ENCODE data around the gene ZC3H7B. TPM values are rescaled to one million over a fixed set of nuclear protein-coding genes. Genes with fewer than 3 reads are reported as not detected.
A peak's percentile ranks its signal among the peaks of the same experiment; 100 is the strongest.

The ZC3H7B gene
- total and polyA plus RNA-seq, 7 donors: 13.2 to 43.3 (median 24.3) TPM

GRCh38 chr22:41338614-41339212, 37.4 kb downstream of the ZC3H7B start:
- Histone ChIP-seq H3K27me3 (no peaks in the 10 kb centered on the region), H3K4me1 (no peaks in the 10 kb centered on the region), H3K27ac (no peak overlapping the region), H3K36me3 (peaks cover 15 to 94% (median 30%) of the 10 kb centered on the region in 4 donors), H3K4me3 (no peak overlapping the region), H3K9me3 (no peaks in the 10 kb centered on the region)
- TF ChIP-seq, protein P1, sequence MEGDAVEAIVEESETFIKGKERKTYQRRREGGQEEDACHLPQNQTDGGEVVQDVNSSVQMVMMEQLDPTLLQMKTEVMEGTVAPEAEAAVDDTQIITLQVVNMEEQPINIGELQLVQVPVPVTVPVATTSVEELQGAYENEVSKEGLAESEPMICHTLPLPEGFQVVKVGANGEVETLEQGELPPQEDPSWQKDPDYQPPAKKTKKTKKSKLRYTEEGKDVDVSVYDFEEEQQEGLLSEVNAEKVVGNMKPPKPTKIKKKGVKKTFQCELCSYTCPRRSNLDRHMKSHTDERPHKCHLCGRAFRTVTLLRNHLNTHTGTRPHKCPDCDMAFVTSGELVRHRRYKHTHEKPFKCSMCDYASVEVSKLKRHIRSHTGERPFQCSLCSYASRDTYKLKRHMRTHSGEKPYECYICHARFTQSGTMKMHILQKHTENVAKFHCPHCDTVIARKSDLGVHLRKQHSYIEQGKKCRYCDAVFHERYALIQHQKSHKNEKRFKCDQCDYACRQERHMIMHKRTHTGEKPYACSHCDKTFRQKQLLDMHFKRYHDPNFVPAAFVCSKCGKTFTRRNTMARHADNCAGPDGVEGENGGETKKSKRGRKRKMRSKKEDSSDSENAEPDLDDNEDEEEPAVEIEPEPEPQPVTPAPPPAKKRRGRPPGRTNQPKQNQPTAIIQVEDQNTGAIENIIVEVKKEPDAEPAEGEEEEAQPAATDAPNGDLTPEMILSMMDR (IDR thresholded peaks at IDR 0.05): no peak
- TF ChIP-seq POLR2AphosphoS5 (IDR thresholded peaks at IDR 0.05) (no peak), EP300 (IDR thresholded peaks at IDR 0.05) (no peak), POLR2A (IDR thresholded peaks at IDR 0.05) (no peak)
- intact Hi-C loops (cut with DNase I): no loop called here
- WGBS, 2 donors: 92 to 93% methylated on average over 14 of the region's 14 CpGs
- DNase-seq: no peak

- H3K27ac ChIP-seq: no peak overlapping the region
- TF ChIP-seq POLR2AphosphoS5 (IDR thresholded peaks at IDR 0.05) (no peak), EP300 (IDR thresholded peaks at IDR 0.05) (no peak), POLR2A (IDR thresholded peaks at IDR 0.05) (no peak)
- TF ChIP-seq, protein P1 (IDR thresholded peaks at IDR 0.05): no peak
- H3K9me3 ChIP-seq: no peaks in the 10 kb centered on the region
- intact Hi-C loops (cut with DNase I): no loop called here
- H3K4me1 ChIP-seq: no peaks in the 10 kb centered on the region
- H3K27me3 ChIP-seq: no peaks in the 10 kb centered on the region
- peaks cover 23 to 94% (median 41%) of the 10 kb centered on the region in 4 donors for H3K36me3 ChIP-seq
- WGBS, 2 donors: 94 to 96% methylated on average over 18 of the region's 18 CpGs
- no peak overlapping the region for H3K4me3 ChIP-seq
- peak; percentile 63 for DNase-seq
Observed at GRCh38 chr22:41339823-41340222, 38.5 kb downstream of the ZC3H7B start.

DNA sequence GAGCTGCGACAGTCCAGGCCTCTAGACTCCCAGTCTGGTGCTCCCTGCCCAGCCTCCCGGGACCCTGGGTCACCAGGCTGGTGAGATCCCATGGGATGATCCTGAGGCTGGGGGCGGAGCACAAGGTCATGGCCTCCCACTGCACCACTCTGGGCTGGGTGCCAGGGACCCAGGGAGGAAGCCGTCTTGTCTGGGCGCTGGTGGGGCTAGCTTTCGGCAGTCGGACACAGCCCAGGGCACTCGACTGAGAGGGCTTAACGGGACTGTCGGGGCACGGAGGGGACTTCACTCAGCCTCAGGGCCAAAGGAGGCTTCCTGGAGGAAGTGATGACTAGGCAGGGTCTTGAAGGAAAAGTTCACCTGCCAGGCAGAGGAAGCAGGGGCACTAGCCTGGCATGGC, 39.0 kb downstream of the ZC3H7B start:
- no peak overlapping the region for H3K4me3 ChIP-seq
- no peak for TF ChIP-seq EP300 (IDR thresholded peaks at IDR 0.05)
- TF ChIP-seq POLR2AphosphoS5 (IDR thresholded peaks at IDR 0.05): no peak
- TF ChIP-seq, protein P1 (IDR thresholded peaks at IDR 0.05): no peak
- TF ChIP-seq POLR2A (IDR thresholded peaks at IDR 0.05): no peak
- H3K36me3 ChIP-seq: peaks cover 22 to 95% (median 42%) of the 10 kb centered on the region in 4 donors
- peak; percentile 54 for DNase-seq
- H3K27ac ChIP-seq: no peak overlapping the region
- H3K27me3 ChIP-seq: no peaks in the 10 kb centered on the region
- intact Hi-C loops (cut with DNase I): no loop called here
- H3K9me3 ChIP-seq: no peaks in the 10 kb centered on the region
- 86 to 88% methylated on average over 11 of the region's 11 CpGs for WGBS, 2 donors
- H3K4me1 ChIP-seq: no peaks in the 10 kb centered on the region

DNA sequence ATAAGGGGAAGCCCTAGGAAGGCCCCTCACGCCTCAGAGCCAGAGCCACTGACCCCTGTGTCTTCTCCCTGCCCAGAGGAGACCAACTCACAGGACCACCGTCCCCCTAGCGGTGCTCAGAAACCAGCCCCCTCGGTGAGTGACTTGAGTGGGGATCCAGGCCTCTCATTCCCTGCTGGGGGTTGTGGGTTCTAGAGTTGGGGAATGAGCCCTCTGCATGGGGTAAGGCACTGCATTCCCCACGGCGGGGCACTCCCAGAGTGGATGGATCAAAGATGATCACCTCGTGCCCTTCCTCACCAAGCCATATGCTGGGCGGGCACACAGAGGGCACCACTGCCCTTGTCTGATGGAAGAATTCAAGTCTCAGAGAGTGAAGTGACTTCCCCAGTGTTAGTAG, 39.7 kb downstream of the ZC3H7B start:
- no peak for DNase-seq
- WGBS, 2 donors: 95% methylated on average over 8 of the region's 8 CpGs
- intact Hi-C loops (cut with DNase I): no loop called here
- TF ChIP-seq POLR2A (IDR thresholded peaks at IDR 0.05) (no peak), POLR2AphosphoS5 (IDR thresholded peaks at IDR 0.05) (no peak), EP300 (IDR thresholded peaks at IDR 0.05) (no peak)
- TF ChIP-seq, protein P1 (IDR thresholded peaks at IDR 0.05): no peak
- Histone ChIP-seq H3K4me3 (no peak overlapping the region), H3K4me1 (no peaks in the 10 kb centered on the region), H3K27me3 (no peaks in the 10 kb centered on the region), H3K36me3 (peaks cover 24 to 95% (median 47%) of the 10 kb centered on the region in 4 donors), H3K27ac (no peak overlapping the region), H3K9me3 (no peaks in the 10 kb centered on the region)

GRCh38 chr22:41341990-41342389, 40.7 kb downstream of the ZC3H7B start:
- Histone ChIP-seq H3K9me3 (no peaks in the 10 kb centered on the region), H3K27ac (no peak overlapping the region), H3K4me3 (no peak overlapping the region), H3K36me3 (peaks cover 32 to 95% (median 57%) of the 10 kb centered on the region in 4 donors), H3K4me1 (no peaks in the 10 kb centered on the region), H3K27me3 (no peaks in the 10 kb centered on the region)
- 87 to 92% methylated on average over 3 of the region's 3 CpGs for WGBS, 2 donors
- TF ChIP-seq, protein P1 (IDR thresholded peaks at IDR 0.05): no peak
- TF ChIP-seq POLR2A (IDR thresholded peaks at IDR 0.05) (no peak), POLR2AphosphoS5 (IDR thresholded peaks at IDR 0.05) (no peak), EP300 (IDR thresholded peaks at IDR 0.05) (no peak)
- intact Hi-C loops (cut with DNase I): no loop called here
- DNase-seq: no peak
